GM18498 (cell line): ENCODE measurements around the gene ANKRD12.

Experiments used
- ATAC-seq: cut with Tn5 transposase; IDR thresholded peaks from one replicate; pipeline ENCODE4 v1.9.1; 2021; ENCODE audit warnings: mild to moderate bottlenecking, moderate library complexity; ENCODE audit not compliant: unreplicated experiment

ANKRD12 gene

DNA sequence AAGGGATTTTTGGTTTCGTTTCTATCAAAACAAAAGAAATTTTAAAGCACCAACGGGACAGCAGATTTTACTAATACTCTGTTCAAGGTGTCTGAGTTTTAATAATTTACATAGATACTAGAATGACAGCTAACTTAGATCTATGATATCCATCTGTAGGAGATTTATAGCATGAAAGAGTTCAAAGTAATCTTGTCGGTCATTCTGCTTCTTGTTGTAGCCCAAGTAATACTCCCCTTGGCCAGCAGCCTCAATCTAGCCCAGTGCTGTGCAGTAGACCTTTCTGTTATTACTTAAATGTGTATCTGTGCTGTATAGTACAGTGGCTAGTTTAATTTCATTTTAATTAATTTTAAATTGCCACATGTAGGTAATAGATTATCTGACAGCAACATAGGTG lies 44.7 kb downstream of the ANKRD12 start:
- no peak for ATAC-seq

DNA sequence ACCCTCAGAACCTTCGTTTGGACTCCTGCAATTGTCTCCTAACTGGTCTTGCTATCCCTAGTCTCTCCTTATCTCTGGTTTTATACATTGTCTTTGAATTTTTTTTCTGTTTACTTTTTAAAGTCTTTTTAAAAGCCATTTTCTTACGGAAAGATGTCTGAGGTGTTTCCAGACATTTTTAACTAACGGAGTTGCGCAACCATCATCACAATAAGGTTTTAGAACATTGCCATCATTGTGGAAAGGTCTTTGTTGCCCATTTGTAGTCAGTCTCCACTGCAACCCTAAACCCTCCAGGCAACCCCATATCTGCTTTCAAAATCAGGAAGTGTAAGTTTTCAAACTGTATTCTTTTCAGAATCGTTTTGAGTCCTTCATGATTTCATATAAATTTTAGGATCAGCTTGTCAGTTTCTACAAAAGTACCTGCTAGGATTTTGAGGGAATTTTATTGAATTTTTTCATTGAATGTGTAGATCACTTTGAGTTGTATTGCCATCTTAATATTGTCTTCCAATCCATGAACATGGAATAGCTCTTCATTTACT lies 46.3 kb downstream of the ANKRD12 start:
- no peak for ATAC-seq

DNA sequence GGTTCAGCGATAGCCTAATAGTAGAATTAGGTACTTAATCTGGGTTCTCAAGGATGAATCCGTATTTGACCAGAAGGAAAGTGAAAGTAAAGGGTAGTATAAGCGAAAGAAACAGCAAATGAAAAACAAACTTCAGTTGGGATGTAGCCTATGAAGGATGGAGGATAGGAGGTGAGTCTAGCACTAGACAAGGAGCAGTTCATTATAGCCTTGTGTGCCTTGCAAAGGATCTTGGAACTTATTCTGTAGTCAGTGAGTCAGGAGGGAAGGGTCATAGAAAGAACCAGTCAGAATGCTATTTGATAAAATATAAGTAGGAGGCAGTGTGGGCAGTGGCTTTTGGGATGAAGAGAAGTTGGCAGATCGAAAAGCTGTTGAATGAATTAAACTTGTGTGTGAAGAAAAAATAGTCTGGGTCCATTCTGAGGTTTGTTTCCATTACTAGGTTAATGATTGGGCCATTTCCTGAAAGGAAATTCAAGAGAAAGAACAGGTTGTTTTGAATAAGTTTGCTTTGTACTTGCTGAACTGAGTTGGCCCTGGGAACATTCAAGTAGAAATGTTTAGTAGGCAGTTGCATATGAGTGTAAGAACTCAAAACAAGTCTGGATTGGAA lies 48.5 kb downstream of the ANKRD12 start:
- ATAC-seq: no peak

DNA sequence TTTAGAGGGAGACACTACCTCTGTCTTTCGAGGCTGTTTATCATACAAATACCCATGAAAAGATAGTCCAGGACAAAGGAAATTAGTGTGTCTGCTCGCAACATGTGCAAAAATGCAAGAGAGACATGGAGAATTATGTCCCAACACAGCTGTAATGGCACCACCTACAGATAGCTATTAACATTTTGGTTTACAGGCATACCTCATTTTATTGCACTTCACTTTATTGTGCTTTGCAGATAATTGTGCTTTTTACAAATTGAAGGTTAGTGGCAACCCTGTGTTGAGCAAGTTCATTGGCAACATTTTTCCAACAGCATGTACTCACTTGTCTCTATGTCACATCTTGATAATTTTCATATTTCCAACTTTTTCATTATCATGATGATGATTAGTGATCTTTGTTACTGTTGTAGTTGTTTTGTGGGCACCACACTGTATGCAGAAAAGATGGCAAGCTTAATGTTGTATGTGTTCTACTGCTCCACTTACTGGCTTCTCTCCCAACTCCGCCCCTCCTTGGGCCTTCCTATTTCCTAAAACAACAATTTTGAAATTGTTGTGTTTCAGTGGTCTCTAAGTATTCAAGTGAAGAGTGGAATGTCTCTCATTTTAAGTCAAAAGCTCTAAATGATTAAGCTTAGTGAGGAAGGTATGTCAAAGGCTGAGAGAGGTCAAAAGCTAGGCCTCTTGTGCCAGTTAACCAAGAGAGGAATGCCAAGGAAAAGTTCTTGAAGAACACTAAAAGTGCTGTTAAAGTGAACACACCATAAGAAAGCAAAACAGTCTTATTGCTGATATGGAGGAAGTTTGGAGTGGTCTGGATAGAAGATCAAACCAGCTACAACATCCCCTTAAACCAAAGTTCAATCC lies 52.0 kb downstream of the ANKRD12 start:
- no peak for ATAC-seq

DNA sequence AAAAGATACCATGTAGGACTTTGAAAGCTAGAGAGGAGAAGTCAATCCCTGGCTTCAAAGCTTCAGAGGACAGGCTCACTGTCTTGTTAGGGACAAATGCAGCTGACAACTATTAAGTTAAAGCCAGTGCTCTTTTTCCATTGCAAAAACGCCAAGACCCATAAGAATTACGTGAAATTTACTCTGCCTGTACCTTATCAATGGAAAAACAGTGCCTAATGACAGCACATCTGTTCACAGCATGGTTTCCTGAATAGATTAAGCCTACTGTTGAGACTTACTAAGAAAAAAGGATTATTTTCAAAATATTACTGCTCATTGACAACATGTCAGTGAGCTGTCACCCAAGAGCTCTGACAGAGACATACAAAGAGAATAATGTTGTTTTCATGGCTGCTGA lies 52.9 kb downstream of the ANKRD12 start:
- no peak for ATAC-seq

DNA sequence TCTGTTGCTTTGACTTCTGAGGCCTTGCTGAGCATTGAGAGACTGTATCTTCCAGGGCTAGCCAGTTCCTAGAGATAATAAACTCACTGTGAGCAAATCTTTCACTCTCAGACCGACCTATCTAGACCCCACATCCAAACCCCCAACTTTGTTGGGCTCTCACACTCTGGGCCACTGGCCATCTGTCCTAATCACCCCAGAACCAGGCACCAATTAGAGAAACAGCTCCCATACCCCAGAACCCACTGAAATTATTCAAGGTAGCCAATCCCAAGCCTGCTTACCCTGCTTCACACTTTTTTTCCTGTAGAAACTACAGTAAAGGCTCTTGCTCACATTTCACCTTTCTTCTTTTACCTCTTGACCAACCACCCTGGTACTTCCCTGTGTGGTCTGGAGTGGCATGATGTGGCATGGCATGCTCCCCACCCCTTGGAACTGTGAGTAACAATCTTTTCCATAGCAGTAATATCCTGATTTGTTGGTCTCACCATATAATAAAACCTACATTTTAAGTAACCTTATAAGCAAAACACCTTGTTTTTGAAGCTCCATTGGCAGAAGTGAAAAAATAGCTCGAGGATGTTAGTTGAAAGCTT lies 55.2 kb downstream of the ANKRD12 start:
- no peak for ATAC-seq

DNA sequence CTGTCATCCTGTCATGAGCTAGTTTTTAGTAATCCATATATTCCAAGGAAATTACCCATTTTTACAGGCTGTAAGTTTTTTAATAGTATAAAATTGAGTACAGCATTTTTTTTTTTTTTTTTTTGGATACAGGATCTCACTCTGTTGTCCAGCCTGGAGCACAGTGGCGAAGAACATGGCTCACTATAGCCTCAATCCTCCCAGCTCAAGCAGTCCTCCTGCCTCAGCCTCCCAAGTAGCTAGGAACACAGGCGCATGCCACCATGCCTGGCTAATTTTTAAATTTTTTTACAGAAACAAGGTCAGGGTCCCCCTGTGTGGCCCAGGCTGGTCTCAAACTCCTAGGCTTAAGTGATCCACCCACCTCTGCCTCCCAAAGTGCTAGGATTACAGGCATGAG lies 56.5 kb downstream of the ANKRD12 start:
- ATAC-seq: no peak

DNA sequence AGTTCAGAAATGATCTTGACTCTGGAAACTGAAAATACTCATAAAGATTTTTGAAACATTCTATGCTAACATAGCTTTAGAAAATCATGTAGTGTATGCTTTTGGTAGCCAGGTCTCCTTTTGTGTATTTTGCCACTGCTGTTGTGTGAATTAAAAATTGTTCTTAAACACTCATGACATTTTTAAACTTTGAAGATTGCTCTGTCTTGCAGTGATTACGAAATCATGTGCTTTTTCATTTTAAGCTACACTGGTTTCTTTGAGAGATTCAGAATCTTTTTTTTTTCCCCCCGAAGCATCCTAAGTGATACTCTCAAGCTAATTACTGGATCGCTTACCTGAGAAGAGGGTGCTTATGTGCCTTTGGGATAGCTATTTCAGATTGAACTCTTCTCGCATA lies 60.0 kb downstream of the ANKRD12 start:
- no peak for ATAC-seq

DNA sequence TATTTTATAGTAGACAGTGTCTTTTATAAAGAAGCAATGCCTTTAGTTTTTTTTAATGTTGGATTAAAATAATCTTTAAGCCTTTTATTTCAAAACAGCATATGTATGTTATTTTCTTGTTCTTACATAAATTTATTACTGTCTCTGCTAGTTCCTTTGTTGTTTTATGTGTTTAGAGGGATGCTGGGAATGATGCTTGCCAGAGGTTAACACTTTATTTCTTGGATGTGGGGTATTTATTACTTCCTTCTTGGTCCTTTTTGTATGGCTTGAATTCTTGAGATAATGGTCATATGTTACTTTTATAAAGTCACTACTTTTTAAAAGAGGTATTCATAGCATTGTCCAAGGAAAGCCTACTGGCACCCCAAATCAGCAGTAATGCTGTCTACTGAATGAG lies 63.1 kb downstream of the ANKRD12 start:
- no peak for ATAC-seq

DNA sequence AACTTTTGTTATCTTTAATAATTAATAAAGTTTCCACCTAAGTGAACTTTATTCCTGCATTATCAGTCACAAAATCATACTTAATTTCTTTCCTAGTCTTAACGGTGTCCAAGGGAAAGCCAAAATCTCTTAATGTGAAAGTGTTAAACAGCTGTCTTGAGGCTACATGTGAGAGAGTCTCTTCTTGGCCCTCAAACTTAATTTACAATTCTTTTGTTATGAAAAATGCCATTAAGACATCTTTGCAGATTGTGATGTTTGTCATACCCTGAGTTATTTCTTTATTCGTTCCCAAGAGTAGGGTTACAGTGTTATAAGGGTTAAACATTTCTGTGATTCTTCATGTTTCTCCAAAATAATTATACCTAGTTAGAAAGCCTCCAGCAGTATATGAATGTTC lies 64.6 kb downstream of the ANKRD12 start:
- ATAC-seq: no peak

DNA sequence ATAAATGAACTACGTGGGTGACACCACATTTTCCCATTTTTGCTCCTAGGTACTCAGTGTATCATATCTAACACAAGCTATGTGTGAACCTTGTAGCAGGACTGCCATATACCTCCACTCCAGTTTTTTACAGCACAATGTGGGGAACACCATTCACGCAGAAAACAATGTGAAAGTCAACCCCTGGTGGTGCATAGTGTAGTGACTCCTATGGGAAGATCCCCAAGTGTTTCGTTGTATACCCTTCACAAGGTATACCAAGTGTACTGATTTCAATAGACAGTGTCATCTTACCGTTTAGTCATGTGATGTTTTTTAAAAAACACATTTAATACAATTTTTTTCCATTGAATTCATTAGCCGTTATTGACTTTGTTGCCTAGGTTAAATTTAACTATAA lies 68.1 kb downstream of the ANKRD12 start:
- ATAC-seq: no peak

DNA sequence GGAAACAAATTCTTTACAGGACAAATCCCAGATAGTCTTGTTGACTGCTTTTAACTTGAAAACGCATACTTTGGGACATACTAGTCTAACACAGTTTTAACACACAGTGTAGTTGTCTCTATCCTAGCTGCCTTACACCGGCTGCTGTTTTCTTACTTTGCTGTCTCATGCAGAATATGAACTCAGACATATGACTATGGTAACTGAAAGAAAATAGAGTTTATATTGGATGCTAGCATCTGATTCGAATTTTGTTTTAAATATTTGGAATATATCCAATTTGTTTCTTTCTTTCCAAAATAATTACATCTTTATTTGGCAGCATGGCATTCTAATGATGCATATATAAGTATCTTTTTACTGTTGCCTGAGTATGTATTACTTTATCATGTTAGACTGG lies 69.8 kb downstream of the ANKRD12 start:
- no peak for ATAC-seq

DNA sequence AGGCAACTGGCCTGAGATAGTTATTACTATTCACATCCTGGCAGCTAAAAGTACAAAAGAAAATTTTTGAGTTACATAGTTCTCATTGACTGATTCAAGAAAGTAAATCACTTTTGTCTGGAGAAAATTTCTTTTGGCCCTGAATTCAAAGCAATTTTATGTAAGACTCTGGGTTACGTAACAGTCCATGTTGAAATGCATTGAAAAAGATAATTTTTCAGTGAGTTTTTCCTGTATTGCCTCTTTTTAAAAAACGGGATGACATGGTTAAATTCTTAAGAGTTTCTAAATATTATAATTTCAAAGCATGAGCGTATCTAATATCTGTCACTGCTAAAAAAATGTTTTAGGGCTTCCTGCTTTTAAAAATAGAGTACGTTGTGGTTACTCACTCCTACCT lies 72.7 kb downstream of the ANKRD12 start:
- no peak for ATAC-seq

DNA sequence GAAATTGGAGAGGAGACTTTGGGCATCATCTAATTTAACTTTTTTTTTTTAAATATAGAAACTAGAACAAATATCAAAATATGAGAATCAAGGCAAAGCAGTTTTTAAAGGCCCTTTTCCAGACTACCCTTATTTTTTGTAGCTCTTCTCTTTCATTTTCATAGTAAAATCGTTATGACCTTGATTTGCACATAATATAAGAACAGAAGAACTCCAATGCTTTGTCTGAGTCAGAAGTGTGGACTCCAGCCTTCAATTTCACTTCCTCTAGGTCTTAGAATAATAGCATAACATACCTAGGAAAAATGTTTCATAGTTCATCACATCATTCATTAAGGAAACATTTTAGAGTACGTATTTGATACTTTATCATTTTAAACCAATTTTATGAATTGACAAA lies 74.4 kb downstream of the ANKRD12 start:
- no peak for ATAC-seq

DNA sequence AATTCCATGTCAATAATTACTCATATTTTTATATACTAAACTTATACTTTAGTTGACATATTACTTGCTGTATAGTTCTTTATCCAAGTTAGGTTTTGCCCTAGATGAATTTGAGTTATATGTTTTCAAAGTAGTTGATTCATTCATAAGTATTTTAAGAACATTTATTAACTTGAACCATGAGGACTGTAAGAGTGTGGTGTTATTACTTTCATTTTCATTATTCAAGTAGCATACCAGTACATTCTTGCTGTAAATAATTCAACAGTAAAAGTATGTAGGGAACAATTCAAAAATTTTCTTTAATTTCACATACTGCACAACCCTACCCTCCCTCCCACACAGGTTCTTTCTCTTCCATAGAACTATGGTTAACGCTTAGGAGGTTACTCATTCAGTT lies 75.4 kb downstream of the ANKRD12 start:
- ATAC-seq: no peak

DNA sequence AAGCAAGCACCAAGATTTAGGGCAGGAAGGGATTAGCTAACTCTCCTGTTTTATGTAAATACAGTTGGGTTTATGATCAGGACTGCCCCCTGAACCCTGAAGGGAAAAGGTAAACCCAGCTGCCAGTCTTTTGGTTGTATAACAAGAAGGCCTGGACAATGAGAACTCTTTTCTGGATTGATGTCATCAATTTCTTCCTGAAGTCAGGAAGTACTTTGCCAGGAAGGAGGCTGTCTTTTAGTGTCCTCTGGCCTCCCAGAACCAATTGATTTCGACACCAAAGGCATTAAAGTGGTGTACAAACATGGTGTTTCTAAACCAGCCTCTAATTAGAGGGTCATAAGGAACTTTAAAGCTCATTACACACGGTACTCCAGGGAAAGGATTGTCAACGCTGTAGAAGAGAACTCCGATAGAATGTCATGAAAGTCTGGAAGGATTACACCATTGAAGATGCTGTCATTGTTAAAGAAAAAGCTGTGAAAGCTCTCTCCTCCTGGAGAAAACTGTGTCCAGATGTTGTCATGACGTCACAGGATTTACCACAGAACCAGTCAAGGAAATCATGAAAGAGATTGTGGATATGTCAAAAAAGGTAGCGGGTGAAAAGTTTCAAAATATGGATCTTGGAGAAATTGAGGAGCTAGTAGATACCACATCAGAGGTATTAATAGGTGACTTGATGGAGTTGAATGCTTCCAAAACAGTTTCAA lies 78.8 kb downstream of the ANKRD12 start:
- no peak for ATAC-seq

DNA sequence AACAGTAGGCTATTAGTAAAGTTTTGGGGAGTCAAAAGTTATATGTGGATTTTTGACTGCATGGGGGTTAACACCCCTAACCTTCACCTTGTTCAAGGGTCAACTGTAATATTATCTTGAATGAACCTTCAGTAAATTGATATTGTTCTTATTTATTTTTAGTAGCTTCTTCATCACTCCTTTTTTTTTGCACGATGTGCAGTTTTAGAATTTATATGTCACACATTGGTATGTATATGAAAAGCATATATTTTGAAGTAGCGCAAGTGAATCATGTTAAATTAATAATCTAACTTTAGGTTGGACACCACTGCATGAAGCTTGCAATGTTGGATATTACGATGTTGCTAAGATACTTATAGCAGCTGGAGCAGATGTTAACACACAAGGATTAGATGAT lies 79.9 kb downstream of the ANKRD12 start:
- no peak for ATAC-seq

DNA sequence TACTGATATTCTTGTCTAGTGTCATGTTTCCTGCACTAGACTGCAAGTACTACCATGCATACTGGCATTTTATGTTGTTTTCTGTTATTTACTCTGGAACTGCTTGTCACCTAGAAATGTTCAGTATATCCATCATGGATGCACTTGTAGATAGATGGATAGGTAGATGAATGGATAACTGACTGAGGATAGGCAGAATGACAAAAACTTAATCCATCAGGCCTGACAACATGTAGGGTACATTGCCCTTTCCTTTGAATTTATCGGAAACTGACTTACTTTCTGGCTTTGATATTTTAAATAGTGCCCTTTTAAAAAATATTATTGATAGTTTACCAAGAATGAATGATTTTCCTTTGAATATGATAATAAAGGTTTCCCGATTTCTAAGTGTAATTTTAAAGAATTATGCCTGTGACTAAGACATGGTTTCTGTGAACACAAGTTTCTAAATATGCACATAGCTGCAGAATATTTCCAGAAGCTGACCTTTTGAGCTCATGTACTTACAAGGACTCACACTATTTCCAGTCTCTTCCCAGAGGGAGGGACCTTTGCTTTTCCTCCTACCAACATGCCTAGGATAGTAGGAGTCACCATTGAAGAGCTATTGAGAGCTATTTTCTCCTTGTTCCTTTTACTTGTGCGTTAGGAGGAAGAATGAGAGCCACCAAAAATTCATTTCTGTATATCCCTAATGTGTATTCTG lies 81.3 kb downstream of the ANKRD12 start:
- ATAC-seq: no peak

DNA sequence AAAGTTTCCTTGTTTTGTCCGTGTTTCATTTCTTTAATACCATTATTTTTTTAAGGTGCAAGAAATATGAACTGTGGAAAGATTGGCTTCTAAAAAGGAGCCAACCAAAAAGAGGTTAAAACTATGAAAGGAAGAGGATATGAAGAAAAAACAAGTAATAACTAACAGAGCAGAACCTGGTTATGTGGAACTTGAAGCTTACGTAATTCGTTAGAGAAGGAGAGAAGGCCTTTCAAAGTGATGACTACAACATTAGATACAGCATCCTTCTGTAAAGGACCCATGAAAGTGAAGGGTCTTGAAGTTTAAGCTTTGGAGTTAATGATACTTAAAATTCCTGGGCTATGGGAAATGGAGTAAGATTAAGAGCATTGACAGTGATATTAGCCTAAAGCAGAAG lies 84.5 kb downstream of the ANKRD12 start:
- ATAC-seq: no peak

DNA sequence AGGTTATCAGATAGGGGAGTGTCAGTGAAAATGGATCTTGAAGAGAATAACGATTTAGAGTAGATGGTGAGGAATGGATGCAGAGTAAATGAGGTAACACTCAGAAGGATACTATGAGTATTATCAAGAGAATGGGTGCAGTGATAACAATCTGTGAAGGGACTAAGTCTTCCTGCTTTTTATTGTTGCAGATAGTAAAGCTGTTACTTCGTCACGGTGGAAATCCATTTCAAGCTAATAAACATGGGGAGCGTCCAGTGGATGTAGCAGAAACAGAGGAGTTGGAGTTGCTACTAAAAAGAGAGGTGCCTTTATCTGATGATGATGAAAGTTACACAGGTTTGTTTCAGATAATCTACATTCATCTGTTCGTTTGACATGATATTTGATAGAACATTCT lies 85.1 kb downstream of the ANKRD12 start:
- no peak for ATAC-seq

DNA sequence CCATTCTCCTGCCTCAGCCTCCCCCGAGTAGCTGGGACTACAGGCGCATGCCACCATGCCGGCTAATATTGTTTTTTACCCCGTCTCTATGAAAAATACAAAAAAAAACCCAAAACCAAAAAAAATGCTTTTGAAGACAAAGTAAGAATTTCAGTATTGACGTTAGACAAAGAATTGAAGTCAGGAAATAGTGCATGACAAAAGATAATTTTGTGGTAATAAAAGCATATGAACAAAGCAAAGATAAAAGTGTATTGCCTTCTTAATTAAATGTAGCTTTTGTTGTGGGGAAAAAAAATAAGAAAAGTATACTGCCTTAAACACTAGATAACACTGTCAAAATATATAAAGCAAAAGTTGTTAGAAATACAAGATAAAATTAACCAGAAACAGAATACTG lies 86.8 kb downstream of the ANKRD12 start:
- ATAC-seq: no peak
